ENCODE measurements around the gene PRF1. TPM values are rescaled to one million over a fixed set of nuclear protein-coding genes. Genes with fewer than 3 reads are reported as not detected.

PRF1 gene
- total RNA-seq, 1 donor from 2014 or later = not detected

- no peak for DNase-seq (ENCODE audit: low read depth, low spot score)
Measured at GRCh38 chr10:70561070-70561469, 41.5 kb downstream of the PRF1 start.

- DNase-seq (ENCODE audit: low read depth, low spot score) = no peak
Measured at GRCh38 chr10:70560511-70560941, 42.0 kb downstream of the PRF1 start.

GRCh38 chr10:70559861-70560260 is 42.7 kb downstream of the PRF1 start:
- DNase-seq (ENCODE audit: low read depth, low spot score) = no peak

- DNase-seq (ENCODE audit: low read depth, low spot score) = no peak
Measured at GRCh38 chr10:70558871-70559810, 43.4 kb downstream of the PRF1 start.

- no peak for DNase-seq (ENCODE audit: low read depth, low spot score)
Measured at GRCh38 chr10:70558295-70558694, 44.2 kb downstream of the PRF1 start.

- DNase-seq (ENCODE audit: low read depth, low spot score) = no peak
Measured at GRCh38 chr10:70557876-70558275, 44.7 kb downstream of the PRF1 start.

GRCh38 chr10:70557086-70557845 is 45.3 kb downstream of the PRF1 start:
- no peak for DNase-seq (ENCODE audit: low read depth, low spot score)

- DNase-seq (ENCODE audit: low read depth, low spot score) = no peak
Measured at GRCh38 chr10:70555371-70555770, 47.2 kb downstream of the PRF1 start.

- no peak for DNase-seq (ENCODE audit: low read depth, low spot score)
Measured at GRCh38 chr10:70552586-70552985, 50.0 kb downstream of the PRF1 start.

GRCh38 chr10:70551971-70552422 is 50.5 kb downstream of the PRF1 start:
- DNase-seq (ENCODE audit: low read depth, low spot score) = no peak

GRCh38 chr10:70551466-70551865 is 51.1 kb downstream of the PRF1 start:
- DNase-seq (ENCODE audit: low read depth, low spot score) = no peak

- DNase-seq (ENCODE audit: low read depth, low spot score) = no peak
Measured at GRCh38 chr10:70550459-70550858, 52.1 kb downstream of the PRF1 start.

GRCh38 chr10:70549962-70550458 is 52.5 kb downstream of the PRF1 start:
- DNase-seq (ENCODE audit: low read depth, low spot score) = no peak

GRCh38 chr10:70549351-70549961 is 53.1 kb downstream of the PRF1 start:
- no peak for DNase-seq (ENCODE audit: low read depth, low spot score)

Other genes with a start within 250 kb of the PRF1 start
- gene LRRC20, start 220.1 kb downstream of the PRF1 start, total RNA-seq = 6.7 and 14.4 TPM in 2 replicates
- gene EIF4EBP2, start 198.6 kb downstream of the PRF1 start, total RNA-seq = 20.5 and 23.6 TPM in 2 replicates
- gene NODAL, start 161.1 kb downstream of the PRF1 start, total RNA-seq = not detected in 2 replicates
- 53.7 and 90.4 TPM in 2 replicates for gene PALD1, start 124.0 kb downstream of the PRF1 start, total RNA-seq
- gene ADAMTS14, start 69.8 kb upstream of the PRF1 start, total RNA-seq = under 0.01 TPM in 1 of 2 replicates, not detected in the other
- not detected in 2 replicates for gene TBATA, start 182.6 kb upstream of the PRF1 start, total RNA-seq
- gene SGPL1, start 213.2 kb upstream of the PRF1 start, total RNA-seq = 13.1 and 22.0 TPM in 2 replicates

Measured in pulmonary artery endothelial cell (primary cell).